HG02943 (cell line): ENCODE data around the gene RSAD1.

ENCODE experiments used
- ATAC-seq: cut with Tn5 transposase; IDR thresholded peaks from one replicate; pipeline ENCODE4 v1.9.1; 2021; ENCODE audit warnings: mild to moderate bottlenecking, low read depth, moderate library complexity; ENCODE audit not compliant: unreplicated experiment

Gene RSAD1

DNA sequence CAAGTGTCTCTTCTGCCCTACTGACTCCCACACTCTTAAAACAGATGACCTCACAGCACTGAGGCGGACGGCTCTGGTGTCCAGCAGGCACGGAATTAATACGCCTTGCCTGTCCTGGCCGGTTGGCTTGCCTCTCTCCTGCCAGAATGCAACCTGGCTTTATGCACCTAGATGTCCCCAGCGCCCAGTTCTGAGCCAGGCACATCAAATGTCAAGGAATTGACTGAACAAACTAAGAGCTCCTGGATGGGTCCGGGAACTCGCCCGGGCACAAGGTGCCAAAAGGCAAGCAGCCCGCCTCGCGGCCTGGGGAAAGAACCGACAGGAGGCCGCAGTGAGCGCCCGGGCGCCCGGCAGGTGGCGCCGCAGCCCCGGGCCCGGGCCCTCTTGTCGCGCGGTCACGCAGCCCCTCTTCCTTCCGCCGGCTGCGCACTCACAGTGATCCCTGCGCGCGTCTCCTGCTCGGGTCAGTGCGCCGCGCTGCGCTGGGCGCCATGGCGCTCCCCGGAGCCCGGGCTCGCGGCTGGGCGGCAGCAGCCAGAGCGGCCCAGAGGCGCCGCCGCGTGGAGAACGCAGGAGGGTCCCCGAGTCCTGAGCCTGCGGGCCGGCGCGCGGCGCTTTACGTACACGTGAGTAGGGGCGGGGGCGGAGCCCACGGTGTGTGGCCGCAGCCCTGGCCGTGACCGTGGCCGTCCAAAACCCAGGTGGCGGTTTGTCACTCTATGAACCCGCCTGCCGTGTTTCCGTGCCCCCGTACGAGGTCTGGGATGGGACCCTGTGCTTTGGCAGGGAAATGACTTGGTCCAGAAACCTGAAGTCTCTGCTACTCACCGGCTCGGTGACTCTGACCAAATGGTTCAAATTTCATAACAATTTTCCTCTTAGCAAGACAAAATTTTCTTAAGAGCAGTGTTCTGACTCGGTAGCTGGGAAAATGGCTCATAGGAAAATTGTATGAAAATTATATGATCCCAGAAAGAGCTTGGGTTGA lies at the start of gene RSAD1:
TSS of gene RSAD1 (plus strand) at position 470 of the 991 bp plus-strand sequence. CDS start at position 495, 25 bp downstream.
- ATAC-seq, result peak; percentile 74

DNA sequence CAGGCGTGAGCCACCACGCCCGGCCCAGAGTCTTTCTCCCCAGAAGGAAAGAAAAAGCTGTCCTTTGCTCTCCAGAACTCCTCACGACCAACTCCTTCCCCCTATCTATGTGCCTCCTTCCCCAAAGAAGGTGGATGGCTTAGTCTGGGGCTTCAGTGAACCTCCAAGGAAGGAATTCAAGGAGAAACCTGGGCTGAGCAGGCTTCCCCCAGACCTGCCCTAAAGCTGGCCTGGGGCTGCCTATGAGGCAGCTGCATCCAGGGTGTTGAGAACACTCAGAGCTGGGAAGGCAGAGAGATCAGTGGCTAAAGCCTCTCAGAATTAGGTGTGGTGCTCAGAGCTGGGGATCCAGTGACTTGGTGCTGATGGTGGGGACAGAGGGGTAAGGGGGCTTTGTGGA lies 48.9 kb upstream of the RSAD1 start:
- no peak for ATAC-seq

DNA sequence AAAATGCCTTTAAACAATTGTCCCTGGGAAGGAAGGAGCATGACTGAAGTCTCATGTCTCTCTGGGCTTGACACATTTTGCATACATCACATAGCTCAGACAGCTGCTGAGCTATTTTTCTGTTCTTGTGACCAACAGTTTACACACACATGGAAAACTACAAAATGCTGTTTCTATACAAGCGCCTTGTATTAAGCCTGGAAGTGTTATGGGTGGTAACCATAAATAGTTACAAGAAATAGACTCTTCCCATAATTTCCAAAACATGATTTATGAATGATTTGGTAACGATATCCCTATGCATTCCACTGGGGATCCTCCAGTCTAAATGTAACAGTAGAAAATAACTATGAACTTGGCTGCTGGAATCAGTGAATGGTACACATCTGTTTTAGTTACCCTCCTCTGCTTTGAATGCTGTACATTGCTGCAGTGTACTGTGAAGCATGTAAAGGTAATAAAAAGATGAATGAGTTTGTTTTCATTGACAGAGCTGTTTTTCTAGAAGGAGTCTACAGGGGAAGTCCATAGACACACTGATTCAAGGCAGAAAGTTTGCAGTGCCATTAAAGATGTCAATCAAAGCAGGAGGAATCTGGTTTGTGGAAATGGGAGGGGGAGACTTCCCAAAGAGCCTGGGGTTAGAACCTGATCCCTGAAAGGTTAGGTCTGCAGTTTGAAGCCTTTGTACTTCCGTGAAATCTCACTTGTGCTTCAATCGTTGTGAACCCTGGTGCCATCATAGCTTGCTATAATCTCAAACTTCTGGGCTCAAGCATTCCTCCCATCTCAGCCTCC lies 47.6 kb upstream of the RSAD1 start:
- no peak for ATAC-seq

DNA sequence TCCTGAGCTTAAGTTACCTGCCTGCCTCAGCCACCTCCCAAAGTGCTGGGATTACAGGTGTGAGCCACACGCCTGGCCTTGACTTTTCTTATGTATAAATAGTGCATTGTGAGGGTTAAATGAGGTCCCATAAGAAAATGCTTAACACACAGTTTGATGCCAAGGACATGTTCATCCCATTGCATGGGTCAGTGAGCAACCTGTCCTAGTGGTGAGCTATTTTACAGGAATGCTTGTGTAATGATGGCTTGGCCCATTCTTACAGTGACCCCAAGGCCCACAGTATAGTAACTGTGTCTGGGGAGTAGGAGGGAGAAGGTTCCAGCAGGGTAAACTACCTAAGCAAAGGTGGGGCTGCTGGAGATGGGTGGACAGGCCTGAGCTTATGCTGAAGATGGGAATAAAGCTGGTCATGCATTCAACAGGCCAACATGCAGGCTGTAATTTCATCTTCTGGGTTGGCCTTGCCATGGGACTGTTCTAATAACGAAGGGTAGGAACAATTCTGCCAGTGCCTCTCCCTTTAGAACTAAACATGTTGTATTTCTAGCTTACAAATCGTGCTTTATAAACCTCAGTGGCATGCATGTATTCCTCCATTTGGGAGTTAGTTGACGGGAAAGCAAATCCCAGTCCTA lies 46.4 kb upstream of the RSAD1 start:
- ATAC-seq, result no peak

DNA sequence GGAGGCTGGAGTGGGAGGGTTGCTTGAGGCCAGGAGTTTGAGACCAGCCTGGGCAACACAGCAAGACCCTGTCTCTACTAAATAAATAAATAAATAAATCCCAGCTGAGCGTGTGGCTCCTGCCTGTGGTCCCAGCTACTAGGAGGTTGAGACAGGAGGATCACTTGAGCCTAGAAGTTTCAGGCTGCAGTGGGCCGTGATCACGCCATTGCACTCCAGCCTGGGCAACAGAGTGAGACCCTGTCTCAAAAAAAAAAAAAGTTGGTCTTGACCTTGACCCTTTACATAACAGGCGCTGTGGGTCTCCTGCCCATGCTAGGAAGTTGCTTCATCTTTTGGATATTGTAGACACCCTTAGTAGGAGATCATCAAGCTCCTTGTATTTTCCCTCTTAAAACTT lies 41.3 kb upstream of the RSAD1 start:
- ATAC-seq, result no peak

DNA sequence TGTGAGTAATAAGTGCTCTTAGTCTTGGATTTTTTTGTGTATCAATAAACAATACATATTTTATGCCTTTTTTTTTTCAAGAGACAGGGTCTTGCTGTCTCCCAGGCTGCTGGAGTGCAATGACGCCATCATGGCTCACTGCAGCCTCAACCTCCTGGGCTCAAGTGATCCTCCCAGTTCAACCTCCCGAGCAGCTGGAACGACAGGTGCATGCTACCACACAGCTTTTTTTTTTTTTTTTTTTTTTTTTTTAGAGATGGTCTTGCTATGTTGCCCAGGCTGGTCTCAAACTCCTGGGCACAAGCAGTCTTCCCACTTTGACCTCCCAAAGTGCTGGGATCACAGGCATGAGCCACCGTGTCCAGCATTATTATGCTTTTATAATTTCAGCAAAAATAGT lies 39.7 kb upstream of the RSAD1 start:
- no peak for ATAC-seq

DNA sequence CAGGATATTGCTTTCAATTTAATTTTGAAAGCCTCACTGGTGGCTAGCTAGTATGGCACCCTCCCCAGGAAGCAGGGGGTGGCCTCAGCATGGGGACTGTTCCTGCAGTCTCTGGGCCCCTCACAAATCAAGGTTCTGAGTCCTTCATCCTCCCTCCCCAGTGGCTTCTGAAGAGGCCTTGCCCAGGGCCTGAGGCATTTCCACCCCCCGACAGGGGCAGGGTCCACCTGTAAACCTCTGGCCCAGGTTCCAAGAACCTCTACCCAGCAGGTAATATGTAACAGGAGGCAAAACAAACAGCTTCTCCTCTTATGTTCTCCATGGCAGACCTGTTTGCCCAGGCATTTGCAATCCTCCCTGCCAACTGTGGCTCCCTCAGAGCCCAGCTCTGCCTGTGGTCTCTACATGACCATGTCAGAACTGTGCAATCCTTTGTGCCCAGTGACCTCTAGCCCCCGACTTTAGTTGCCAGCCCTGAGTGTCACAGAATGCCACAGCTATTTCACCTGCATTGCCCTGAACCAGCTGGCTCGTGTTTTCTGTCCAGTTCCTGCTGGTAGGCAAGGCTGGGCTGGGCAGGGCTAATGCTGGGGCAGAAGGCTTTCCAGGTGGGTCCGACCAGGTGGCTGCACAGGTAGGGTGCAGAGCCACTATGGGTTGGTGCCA lies 38.4 kb upstream of the RSAD1 start:
- no peak for ATAC-seq

DNA sequence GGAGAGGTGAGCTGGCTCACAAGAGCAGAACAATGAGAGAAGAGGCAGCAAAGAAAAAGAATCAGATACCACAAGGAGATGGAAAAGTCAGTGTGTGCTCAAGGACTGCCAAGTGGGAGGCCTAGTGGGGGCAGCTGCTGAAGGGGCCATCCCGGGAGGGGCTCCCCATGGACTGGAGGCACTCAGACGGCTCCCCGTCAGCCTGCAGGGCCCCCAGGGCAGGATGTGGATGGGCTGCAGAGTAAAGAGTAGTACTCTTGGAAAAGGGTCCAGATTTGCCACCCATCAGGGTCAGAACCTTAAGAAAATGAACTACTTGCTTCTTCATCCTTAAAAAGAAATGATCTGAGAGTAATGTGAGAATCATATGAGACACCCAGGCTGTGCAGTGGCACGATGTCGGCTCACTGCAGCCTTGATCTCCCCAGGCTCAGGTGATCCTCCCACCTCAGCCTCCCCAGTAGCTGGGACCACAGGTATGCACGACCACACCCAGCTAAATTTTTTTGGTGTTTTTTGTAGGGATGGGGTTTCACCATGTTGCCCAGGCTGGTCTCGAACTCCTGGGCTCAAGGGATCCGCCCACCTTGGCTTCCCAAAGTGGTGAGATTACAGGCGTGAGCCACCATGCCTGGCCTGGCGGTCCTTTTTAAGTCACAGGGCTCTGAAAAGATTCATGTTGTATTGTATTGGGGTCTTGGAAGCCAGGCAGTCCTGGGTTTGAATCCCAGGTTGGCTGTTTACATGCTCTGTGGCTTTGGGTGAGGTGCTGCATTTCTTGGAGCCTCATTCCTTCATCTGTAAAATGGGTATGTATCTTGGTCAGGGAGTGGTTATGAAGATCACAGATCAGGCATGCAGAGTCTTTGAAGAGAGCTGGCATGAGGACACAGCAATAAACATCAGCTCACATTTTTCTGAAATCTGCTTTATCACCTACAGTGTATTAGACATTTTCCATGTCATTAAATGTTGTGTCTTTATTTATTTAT lies 37.5 kb upstream of the RSAD1 start:
- no peak for ATAC-seq

DNA sequence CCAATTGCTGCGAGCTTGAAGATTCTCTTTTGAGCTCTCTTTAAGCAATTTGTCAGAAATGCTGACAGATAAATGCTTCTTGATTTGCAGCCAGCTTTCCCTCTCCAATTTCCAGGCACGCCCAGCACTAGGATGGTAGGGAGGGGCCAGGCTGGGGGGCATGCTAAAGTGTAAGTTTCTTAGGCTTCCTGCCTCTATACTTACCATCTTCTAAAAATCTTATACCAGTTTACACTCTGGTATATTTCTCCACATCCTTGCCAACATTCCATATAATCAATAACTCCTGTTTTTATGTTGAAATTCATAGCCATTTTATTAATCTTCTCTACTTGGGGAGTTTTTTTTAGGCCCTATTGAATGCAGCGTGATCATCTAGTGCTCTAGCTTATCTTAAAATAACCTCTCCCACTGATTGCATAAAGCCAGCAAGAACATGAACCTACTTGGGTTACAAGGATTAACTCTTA lies 35.1 kb upstream of the RSAD1 start:
- no peak for ATAC-seq

DNA sequence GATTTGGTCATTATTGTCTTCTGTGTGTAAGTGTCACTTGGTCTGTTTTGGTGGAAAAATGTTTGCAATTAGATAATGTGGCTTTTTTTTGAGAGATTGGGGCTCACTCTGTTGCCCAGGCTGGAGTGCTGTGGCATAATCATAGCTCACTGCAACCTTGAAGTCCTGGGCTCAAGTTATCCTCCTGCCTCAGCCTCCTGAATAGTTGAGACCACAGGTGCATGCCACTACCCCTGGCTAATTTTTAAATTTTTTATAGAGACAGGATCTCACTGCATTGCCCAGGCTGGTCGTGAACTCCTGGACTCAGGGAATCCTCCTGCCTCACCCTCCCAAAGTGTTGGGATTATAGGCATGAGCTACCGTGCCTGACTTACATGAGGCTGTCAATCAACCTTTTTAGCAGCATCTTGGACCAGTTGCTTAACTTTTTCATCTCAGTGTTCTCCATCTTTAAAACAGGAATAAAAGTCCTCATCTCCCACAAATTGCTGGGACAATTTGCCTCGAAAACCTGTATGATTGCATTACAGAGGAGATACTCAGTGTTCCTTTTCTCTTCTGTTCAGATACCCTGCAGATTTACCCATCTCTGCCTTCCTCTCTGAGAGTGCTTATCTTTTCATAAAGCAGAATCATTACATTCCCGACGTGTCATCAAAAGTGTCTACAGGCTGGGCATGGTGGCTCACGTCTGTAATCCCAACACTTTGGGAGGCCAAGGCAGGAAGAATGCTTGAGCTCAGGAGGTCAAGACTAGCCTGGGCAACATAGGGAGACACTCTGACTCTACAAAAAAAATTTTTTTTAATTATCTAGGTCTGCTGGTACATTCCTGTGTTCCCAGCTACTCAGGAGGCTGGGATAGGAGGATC lies 33.6 kb upstream of the RSAD1 start:
- ATAC-seq, result no peak

DNA sequence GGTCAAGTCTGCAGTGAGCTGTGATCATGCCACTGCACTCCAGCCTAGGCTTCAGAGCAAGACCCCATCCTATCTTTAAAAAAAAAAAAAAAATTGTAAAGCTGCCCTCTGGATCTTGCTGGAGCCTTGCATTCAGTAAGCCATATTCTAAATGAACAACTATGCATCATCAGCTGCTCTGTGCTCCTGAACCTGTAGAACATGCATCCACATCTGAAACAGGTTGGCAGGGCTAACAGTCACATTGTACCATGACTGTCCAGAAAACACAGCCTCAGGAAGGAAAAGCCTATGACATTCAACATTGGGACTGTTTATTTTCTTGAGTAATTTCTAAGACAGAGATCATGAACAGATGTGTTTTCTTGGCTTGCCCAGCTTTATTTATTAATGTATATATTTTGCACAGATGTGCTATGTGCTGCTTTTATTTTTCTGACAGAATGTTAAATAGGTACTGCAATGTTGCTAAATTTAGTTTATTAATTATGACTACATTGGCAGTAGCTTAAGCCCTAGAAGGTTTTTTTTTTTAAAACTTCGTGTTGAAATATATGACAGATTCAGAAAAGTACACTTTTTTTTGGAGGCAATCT lies 32.8 kb upstream of the RSAD1 start:
- ATAC-seq, result no peak

DNA sequence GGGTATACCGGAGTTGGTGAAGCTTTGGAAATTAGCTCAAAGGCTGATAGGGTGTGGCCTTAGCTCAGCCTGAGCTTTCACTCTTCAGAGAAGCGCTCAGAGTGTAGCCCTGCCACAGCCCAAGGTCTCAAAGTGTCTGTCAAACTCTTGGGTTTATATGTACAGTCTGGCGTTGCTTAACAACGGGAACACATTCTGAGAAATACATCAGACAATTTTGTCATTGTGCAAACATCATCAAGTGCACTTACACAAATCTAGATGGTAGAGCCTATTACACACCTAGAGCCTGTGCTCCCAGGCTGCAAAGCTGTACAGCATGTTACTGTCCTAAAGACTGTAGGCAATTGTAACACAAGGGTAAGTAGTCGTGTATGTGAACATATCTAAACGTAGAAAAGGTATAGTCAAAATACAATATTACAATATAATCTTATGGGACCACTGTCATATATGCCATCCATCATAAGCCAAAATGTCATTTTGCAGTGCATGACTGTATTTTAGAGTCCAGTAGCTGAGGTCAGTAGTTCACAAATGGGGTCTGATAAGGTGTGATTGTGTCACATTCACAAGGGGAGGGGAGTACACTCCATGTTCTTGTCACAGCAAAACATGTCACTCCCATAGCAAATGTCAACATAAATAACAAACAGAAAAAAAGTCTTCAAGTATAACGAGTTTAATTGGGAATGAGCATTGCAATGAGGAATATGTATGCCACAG lies 30.6 kb upstream of the RSAD1 start:
- no peak for ATAC-seq

DNA sequence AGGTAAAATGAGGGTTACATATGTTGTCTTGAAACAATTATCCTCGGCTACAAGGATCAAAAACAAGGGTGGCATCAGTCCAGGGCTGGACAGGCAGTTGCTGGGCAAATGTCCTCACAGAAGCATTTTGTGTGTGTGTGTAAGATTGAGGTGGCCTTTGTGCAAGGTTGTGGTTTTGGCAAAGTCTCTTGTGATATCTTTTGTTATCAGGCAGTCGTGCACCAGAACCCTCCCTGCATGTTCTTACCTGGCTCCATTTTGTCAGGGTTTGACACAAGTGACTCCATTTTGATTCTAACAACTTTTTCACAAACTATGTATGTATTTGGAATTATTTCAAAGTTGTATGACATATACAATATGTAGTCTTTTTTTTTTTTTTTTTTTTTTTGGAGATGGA lies 30.0 kb upstream of the RSAD1 start:
- ATAC-seq, result no peak

DNA sequence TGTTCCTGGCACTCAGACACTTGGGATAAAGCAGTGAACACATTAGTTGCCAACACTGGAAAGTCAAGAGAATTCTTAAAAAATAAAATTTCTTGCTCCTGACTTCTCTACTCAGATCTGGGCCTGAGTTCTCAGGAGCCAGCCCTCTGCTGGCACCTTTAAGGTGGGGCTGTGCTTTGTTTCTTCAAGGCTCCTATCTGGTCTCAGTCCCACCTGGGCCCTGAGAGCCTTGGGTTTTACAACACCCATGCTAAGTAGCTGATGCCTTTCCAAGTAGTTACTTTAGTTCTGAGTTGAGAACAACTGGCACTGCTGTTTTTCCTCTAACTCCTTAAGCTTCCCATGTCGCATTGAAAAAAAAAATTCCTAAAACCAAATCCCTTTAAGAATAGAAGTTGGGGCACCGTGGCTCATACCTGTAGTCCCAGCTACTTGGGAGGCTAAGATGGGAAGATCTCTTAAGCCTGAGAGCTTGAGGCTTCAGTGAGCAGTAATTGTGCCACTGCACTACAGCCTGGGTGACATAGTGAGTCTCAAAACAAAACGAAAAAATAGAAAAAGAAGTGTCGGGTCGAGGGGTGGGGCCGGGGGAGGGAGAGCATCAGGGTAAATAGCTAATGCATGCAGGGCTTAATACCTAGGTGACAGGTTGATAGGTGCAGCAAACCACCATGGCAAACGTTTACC lies 26.6 kb upstream of the RSAD1 start:
- no peak for ATAC-seq

DNA sequence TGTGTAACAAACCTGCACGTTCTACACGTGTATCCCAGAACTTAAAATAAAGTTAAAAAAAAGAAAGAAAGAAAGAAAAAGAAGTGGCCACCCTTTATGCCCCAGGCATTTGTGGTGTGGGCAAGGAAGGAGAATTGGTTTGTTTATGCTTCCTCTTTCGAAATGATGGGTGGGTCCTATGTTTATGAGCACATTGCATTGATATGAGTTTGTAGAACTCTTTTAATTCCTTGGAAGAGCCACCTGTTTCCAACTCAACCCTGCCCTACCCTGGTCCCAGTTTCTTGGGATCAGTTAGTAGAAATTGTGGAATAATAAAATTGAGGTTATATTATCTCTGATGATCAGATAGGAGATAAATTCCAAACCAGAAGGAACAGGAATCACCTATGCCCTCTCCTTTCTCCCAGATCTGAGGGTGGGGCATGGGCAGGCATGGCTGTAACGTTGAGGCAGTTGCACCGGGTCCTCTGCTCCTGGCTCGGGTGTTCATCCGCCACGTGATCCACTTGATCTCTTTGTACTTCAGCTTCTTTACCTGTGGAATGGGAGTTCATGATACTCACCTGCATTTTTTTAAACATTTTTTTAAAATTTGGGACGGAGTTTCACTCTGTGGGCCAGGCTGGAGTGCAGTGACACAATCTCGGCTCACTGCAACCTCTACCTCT lies 25.9 kb upstream of the RSAD1 start:
- no peak for ATAC-seq

DNA sequence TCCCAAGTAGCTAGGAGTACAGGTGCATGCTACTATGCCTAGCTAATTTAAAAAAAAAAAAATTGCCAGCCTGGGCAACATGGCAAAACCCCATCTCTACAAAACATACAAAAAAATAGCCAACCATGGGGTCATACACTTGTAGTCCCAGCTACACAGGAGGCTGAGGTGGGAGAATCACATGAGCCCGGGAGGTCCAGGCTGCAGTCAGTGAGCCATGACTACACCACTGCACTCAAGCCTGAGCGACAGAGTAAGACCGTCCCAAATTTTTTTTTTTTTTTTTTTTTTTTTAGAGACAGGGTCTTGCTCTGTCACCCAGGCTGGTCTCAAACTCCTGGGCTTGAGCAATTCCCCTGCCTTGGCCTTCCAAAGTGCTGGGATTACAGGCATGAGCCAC lies 24.8 kb upstream of the RSAD1 start:
- no peak for ATAC-seq
